Measurements from ENCODE around the gene NPC1. TPM values are rescaled to one million over a fixed set of nuclear protein-coding genes. Genes with fewer than 3 reads are reported as not detected.

Gene NPC1
- total and polyA plus RNA-seq, 2 of the 8 experiments (the other 6 are each of a cell fraction or from before 2014, with no cell fraction given), result 34.1 to 39.5 TPM

DNA sequence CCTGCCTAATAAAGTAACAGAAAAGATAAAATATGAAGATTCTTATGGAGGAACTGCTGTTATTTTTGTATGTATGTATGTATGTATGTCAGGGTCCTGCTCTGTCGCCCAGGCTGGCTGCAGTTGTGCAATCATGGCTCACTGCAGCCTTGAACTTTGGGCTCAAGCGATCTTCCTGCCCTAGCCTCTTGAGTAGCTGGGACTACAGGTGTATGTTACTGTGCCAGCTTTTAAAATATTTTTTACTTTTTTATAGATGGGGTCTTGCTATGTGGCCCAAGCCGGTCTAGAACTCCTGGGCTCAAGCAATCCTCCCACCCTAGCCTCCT lies 49.7 kb upstream of the NPC1 start:
- no peak overlapping the region for H2AFZ ChIP-seq (ENCODE audit: low read length)
- no peak overlapping the region for H3K4me3 ChIP-seq (ENCODE audit: extremely low read depth in 1 of 4, insufficient read depth in 2 of 4, low read depth in 3 of 4, low read length in 4 of 4)
- H3K4me1 ChIP-seq (replicated peaks in 1 of 4; ENCODE audit: control insufficient read depth in 3 of 4, insufficient read depth in 4 of 4, low read length in 3 of 4), result peaks cover 2 to 7% (median 3%) of the 10 kb centered on the region in 4 experiments; a peak in 4 of 7 replicates
- no peak overlapping the region for H3K56ac ChIP-seq (replicated peaks; ENCODE audit: insufficient read length, low read depth, low read length)
- ChIA-PET POLR2A (ENCODE audit: partially characterized antibody) (interaction anchor here (1.1 kb wide), 1 partner anchor 169 kb away, joined by 3 read pairs; no protein-coding TSS in a partner anchor), CTCF (ENCODE audit: partially characterized antibody) (interaction anchor here (0.6 to 1.6 kb wide), 2 partner anchors 67 to 74 kb away, joined by 3 to 7 read pairs; no protein-coding TSS in a partner anchor)
- DNase-seq (ENCODE audit: low read depth in 1 of 2, low spot score in 2 of 2), result no peak
- H2BK120ac ChIP-seq (replicated peaks; ENCODE audit: low read depth, low read length), result no peak overlapping the region
- H3K9me3 ChIP-seq (ENCODE audit: insufficient read depth in 2 of 2, low read depth in 1 of 2, low read length in 1 of 2), result no peaks in the 10 kb centered on the region
- H3K79me2 ChIP-seq (ENCODE audit: control insufficient read depth in 1 of 2, insufficient read depth in 2 of 2, low read length in 2 of 2), result no peaks in the 10 kb centered on the region
- H3K9ac ChIP-seq (replicated peaks in 1 of 4; ENCODE audit: extremely low read depth in 1 of 4, low read depth in 3 of 4, low read length in 3 of 4), result no peak overlapping the region
- H3K23me2 ChIP-seq (ENCODE audit: low read depth, low read length), result no peaks in the 10 kb centered on the region
- H3K14ac ChIP-seq (ENCODE audit: insufficient read length), result no peak overlapping the region
- no peak overlapping the region for H4K91ac ChIP-seq (replicated peaks; ENCODE audit: insufficient read length, low read length)
- H4K20me1 ChIP-seq (replicated peaks in 1 of 2; ENCODE audit: control insufficient read depth in 1 of 2, insufficient read depth in 2 of 2, low read length in 2 of 2), result no peaks in the 10 kb centered on the region
- no peak overlapping the region for H3K27ac ChIP-seq (ENCODE audit: low read depth, low read length)
- 90% methylated on average over 3 of the region's 3 CpGs; no CpG with 5 or more reads in 1 of the 2 experiments for WGBS, 2 experiments (ENCODE audit: extremely low coverage in 1 of 2, insufficient coverage in 1 of 2, insufficient read length in 1 of 2, insufficient replicate concordance in 2 of 2, low coverage in 1 of 2, low lambda C conversion rate in 2 of 2, missing lambda C conversion rate in 1 of 2)
- no peaks in the 10 kb centered on the region for H3K36me3 ChIP-seq (ENCODE audit: control insufficient read depth in 2 of 4, insufficient read depth in 4 of 4, low read length in 3 of 4)
- no peak overlapping the region for H2BK12ac ChIP-seq (ENCODE audit: low read depth, low read length)
- H3K23ac ChIP-seq (ENCODE audit: insufficient read length), result no peak overlapping the region
- no peak overlapping the region for H4K8ac ChIP-seq (ENCODE audit: extremely low read depth, insufficient read depth, low read length)
- no peak overlapping the region for H2AK5ac ChIP-seq (ENCODE audit: low read depth, low read length)
- no peak overlapping the region for H2BK15ac ChIP-seq (ENCODE audit: low read length)
- no peaks in the 10 kb centered on the region for H3K79me1 ChIP-seq (ENCODE audit: low read depth, low read length)
- H4K5ac ChIP-seq (ENCODE audit: insufficient read length, low read depth, low read length), result no peak overlapping the region
- no peak for FAIRE-seq
- no peak overlapping the region for H2BK5ac ChIP-seq (ENCODE audit: low read depth, low read length)
- no peaks in the 10 kb centered on the region for H3K27me3 ChIP-seq (replicated peaks in 1 of 4; ENCODE audit: control insufficient read depth in 3 of 4, extremely low read depth in 1 of 4, insufficient read depth in 3 of 4, low read length in 3 of 4)
- H3K4me2 ChIP-seq (ENCODE audit: insufficient read depth in 1 of 2, low read depth in 2 of 2, low read length in 2 of 2), result no peak overlapping the region
- no peak overlapping the region for H3K18ac ChIP-seq (ENCODE audit: extremely low read depth, low read length)
- H2BK20ac ChIP-seq (ENCODE audit: low read length), result no peak overlapping the region
- H3K4ac ChIP-seq (replicated peaks; ENCODE audit: insufficient read length, low read depth, low read length), result no peak overlapping the region
- no peak for TF ChIP-seq SAP30 (IDR thresholded peaks at IDR 0.05; ENCODE audit: insufficient read depth, insufficient replicate concordance, low read length)
- no peak for TF ChIP-seq CBX8 (IDR thresholded peaks at IDR 0.05; ENCODE audit: borderline replicate concordance, low read depth, low read length)
- no peak for TF ChIP-seq TBP (IDR thresholded peaks at IDR 0.05; ENCODE audit: low read depth, low read length)
- TF ChIP-seq HDAC2 (IDR thresholded peaks at IDR 0.05; ENCODE audit: borderline replicate concordance in 1 of 2, low read depth in 2 of 2, low read length in 2 of 2), result no peak
- TF ChIP-seq TEAD4 (IDR thresholded peaks at IDR 0.05; ENCODE audit: low read depth, low read length), result no peak
- TF ChIP-seq EP300 (IDR thresholded peaks at IDR 0.05; ENCODE audit: borderline replicate concordance in 1 of 2, low read depth in 2 of 2, low read length in 2 of 2), result no peak
- TF ChIP-seq CTCF (IDR thresholded peaks at IDR 0.05; ENCODE audit: control extremely low read depth in 1 of 3, insufficient read depth in 1 of 3, low read depth in 1 of 3, low read length in 3 of 3), result no peak
- TF ChIP-seq RFX5 (IDR thresholded peaks at IDR 0.05; ENCODE audit: borderline replicate concordance, low read depth, low read length), result no peak
- no peak for TF ChIP-seq E2F6 (IDR thresholded peaks at IDR 0.05)
- TF ChIP-seq POU5F1 (IDR thresholded peaks at IDR 0.05; ENCODE audit: low read depth, low read length), result no peak

Data from H1 (cell line).